ENCODE measurements around the gene KATNAL1. TPM values are rescaled to one million over a fixed set of nuclear protein-coding genes. Genes with fewer than 3 reads are reported as not detected.

KATNAL1 gene
- total RNA-seq, 5 donors from 2014 or later (not counting 1 experiment from before 2014, with no cell fraction given) = 4.0 to 13.8 (median 7.3) TPM

GRCh38 chr13:30337061-30337610 is 29.8 kb upstream of the KATNAL1 start:
- no peaks in the 10 kb centered on the region for H3K9me3 ChIP-seq
- Mint-ChIP-seq H3K4me1 (peaks cover 14 to 27% (median 23%) of the 10 kb centered on the region in 3 donors), H3K27me3 (no peaks in the 10 kb centered on the region), H3K4me3 (no peak overlapping the region), H3K27ac (no peak overlapping the region), H3K9me3 (no peaks in the 10 kb centered on the region), H3K36me3 (peaks cover 23% of the 10 kb centered on the region)
- H3K4me3 ChIP-seq (ENCODE audit: control insufficient read depth in 1 of 2, extremely low read depth in 1 of 2, low read length in 1 of 2) = no peak overlapping the region
- peaks cover 0 to 14% of the 10 kb centered on the region in 2 experiments for H3K4me1 ChIP-seq (ENCODE audit: control insufficient read depth in 1 of 2, extremely low read depth in 1 of 2, insufficient read depth in 2 of 2, low read length in 2 of 2)
- ChIA-PET POLR2A (no interaction called here), CTCF (interaction anchor here in 1 of 2 donors (1.9 kb wide), 1 partner anchor 8 kb away, joined by 6 read pairs; no protein-coding TSS in a partner anchor)
- no peak overlapping the region for H3K27ac ChIP-seq (ENCODE audit: low read length)
- DNase-seq = no peak
- no peak for ATAC-seq (replicated peaks in 1 of 4)
- H3K36me3 ChIP-seq (ENCODE audit: control insufficient read depth in 2 of 2, extremely low read depth in 1 of 2, insufficient read depth in 1 of 2, low read length in 1 of 2) = no peaks in the 10 kb centered on the region
- H3K27me3 ChIP-seq (replicated peaks in 1 of 2; ENCODE audit: control insufficient read depth in 2 of 2, extremely low read depth in 1 of 2, insufficient read depth in 2 of 2, low read length in 1 of 2) = peaks cover 0 to 3% of the 10 kb centered on the region in 2 experiments
- 100% methylated on average over 2 of the region's 6 CpGs for WGBS (ENCODE audit: insufficient coverage)

- Mint-ChIP-seq H3K27me3 (no peaks in the 10 kb centered on the region), H3K4me3 (no peak overlapping the region), H3K9me3 (no peaks in the 10 kb centered on the region), H3K36me3 (peaks cover 13% of the 10 kb centered on the region), H3K27ac (no peak overlapping the region), H3K4me1 (peaks cover 12 to 29% (median 27%) of the 10 kb centered on the region in 3 donors)
- DNase-seq (peak in 3 of 35 experiments; percentile 13 to 63 (median 31)), ATAC-seq (replicated peaks in 1 of 4) (peak in 1 of 4 experiments; percentile 46)
- H3K4me1 ChIP-seq (ENCODE audit: control insufficient read depth in 1 of 2, extremely low read depth in 1 of 2, insufficient read depth in 2 of 2, low read length in 2 of 2) = peaks cover 0 to 14% of the 10 kb centered on the region in 2 experiments
- 84% methylated on average over 13 of the region's 13 CpGs for WGBS (ENCODE audit: insufficient coverage)
- H3K36me3 ChIP-seq (ENCODE audit: control insufficient read depth in 2 of 2, extremely low read depth in 1 of 2, insufficient read depth in 1 of 2, low read length in 1 of 2) = no peaks in the 10 kb centered on the region
- no peak overlapping the region for H3K4me3 ChIP-seq (ENCODE audit: control insufficient read depth in 1 of 2, extremely low read depth in 1 of 2, low read length in 1 of 2)
- POLR2A ChIA-PET = no interaction called here
- CTCF ChIA-PET = interaction anchor here (0.6 to 1.9 kb wide), 4 partner anchors 11 to 60 kb away, joined by 3 to 9 read pairs (median 5); no protein-coding TSS in a partner anchor
- H3K27ac ChIP-seq (ENCODE audit: low read length) = no peak overlapping the region
- H3K9me3 ChIP-seq = no peaks in the 10 kb centered on the region
- H3K27me3 ChIP-seq (replicated peaks in 1 of 2; ENCODE audit: control insufficient read depth in 2 of 2, extremely low read depth in 1 of 2, insufficient read depth in 2 of 2, low read length in 1 of 2) = peaks cover 0 to 3% of the 10 kb centered on the region in 2 experiments
Measured at GRCh38 chr13:30334663-30335386, 27.5 kb upstream of the KATNAL1 start.

- Histone ChIP-seq H3K9me3 (no peaks in the 10 kb centered on the region), H3K27ac (ENCODE audit: low read length) (no peak overlapping the region), H3K36me3 (ENCODE audit: control insufficient read depth in 2 of 2, extremely low read depth in 1 of 2, insufficient read depth in 1 of 2, low read length in 1 of 2) (no peaks in the 10 kb centered on the region), H3K4me3 (ENCODE audit: control insufficient read depth in 1 of 2, extremely low read depth in 1 of 2, low read length in 1 of 2) (no peak overlapping the region), H3K27me3 (replicated peaks in 1 of 2; ENCODE audit: control insufficient read depth in 2 of 2, extremely low read depth in 1 of 2, insufficient read depth in 2 of 2, low read length in 1 of 2) (peaks cover 0 to 3% of the 10 kb centered on the region in 2 experiments), H3K4me1 (ENCODE audit: control insufficient read depth in 1 of 2, extremely low read depth in 1 of 2, insufficient read depth in 2 of 2, low read length in 2 of 2) (peaks cover 0 to 14% of the 10 kb centered on the region in 2 experiments)
- ChIA-PET POLR2A (no interaction called here), CTCF (interaction anchor here in 1 of 2 donors (1.0 kb wide), 1 partner anchor 103 kb away, joined by 3 read pairs; no protein-coding TSS in a partner anchor)
- Mint-ChIP-seq H3K36me3 (peaks cover 4% of the 10 kb centered on the region), H3K9me3 (no peaks in the 10 kb centered on the region), H3K27ac (no peak overlapping the region), H3K4me3 (no peak overlapping the region), H3K4me1 (peaks cover 17 to 33% (median 28%) of the 10 kb centered on the region in 3 donors), H3K27me3 (no peaks in the 10 kb centered on the region)
- DNase-seq (no peak), ATAC-seq (replicated peaks in 1 of 4) (no peak)
- no CpG with 5 or more reads among the region's 3 CpGs for WGBS (ENCODE audit: insufficient coverage)
Measured at GRCh38 chr13:30333616-30334015, 26.3 kb upstream of the KATNAL1 start.

- Mint-ChIP-seq H3K27ac (no peak overlapping the region), H3K4me3 (no peak overlapping the region), H3K27me3 (no peaks in the 10 kb centered on the region), H3K4me1 (peaks cover 13 to 26% (median 21%) of the 10 kb centered on the region in 3 donors), H3K36me3 (peaks cover 2% of the 10 kb centered on the region), H3K9me3 (no peaks in the 10 kb centered on the region)
- ChIA-PET CTCF (interaction anchor here in 1 of 2 donors (0.5 to 1.0 kb wide), 2 partner anchors 104 to 123 kb away, joined by 3 to 6 read pairs; no protein-coding TSS in a partner anchor), POLR2A (no interaction called here)
- Histone ChIP-seq H3K27ac (ENCODE audit: low read length) (no peak overlapping the region), H3K4me3 (ENCODE audit: control insufficient read depth in 1 of 2, extremely low read depth in 1 of 2, low read length in 1 of 2) (no peak overlapping the region), H3K27me3 (replicated peaks in 1 of 2; ENCODE audit: control insufficient read depth in 2 of 2, extremely low read depth in 1 of 2, insufficient read depth in 2 of 2, low read length in 1 of 2) (peaks cover 0 to 3% of the 10 kb centered on the region in 2 experiments), H3K36me3 (ENCODE audit: control insufficient read depth in 2 of 2, extremely low read depth in 1 of 2, insufficient read depth in 1 of 2, low read length in 1 of 2) (no peaks in the 10 kb centered on the region), H3K4me1 (ENCODE audit: control insufficient read depth in 1 of 2, extremely low read depth in 1 of 2, insufficient read depth in 2 of 2, low read length in 2 of 2) (peaks cover 0 to 14% of the 10 kb centered on the region in 2 experiments), H3K9me3 (no peaks in the 10 kb centered on the region)
- no peak for DNase-seq
- WGBS (ENCODE audit: insufficient coverage) = 80% methylated on average over 1 of the region's 4 CpGs
- no peak for ATAC-seq (replicated peaks in 1 of 4)
Measured at GRCh38 chr13:30332456-30333143, 25.2 kb upstream of the KATNAL1 start.

GRCh38 chr13:30331331-30331771 is 24.0 kb upstream of the KATNAL1 start:
- ATAC-seq (replicated peaks in 1 of 4) (no peak), DNase-seq (no peak)
- WGBS (ENCODE audit: insufficient coverage) = 89% methylated on average over 5 of the region's 5 CpGs
- peaks cover 9 to 18% (median 13%) of the 10 kb centered on the region in 3 donors for H3K4me1 Mint-ChIP-seq
- H3K9me3 Mint-ChIP-seq = no peaks in the 10 kb centered on the region
- Histone ChIP-seq H3K4me1 (ENCODE audit: control insufficient read depth in 1 of 2, extremely low read depth in 1 of 2, insufficient read depth in 2 of 2, low read length in 2 of 2) (peaks cover 0 to 11% of the 10 kb centered on the region in 2 experiments), H3K27ac (ENCODE audit: low read length) (no peak overlapping the region), H3K4me3 (ENCODE audit: control insufficient read depth in 1 of 2, extremely low read depth in 1 of 2, low read length in 1 of 2) (no peak overlapping the region), H3K9me3 (no peaks in the 10 kb centered on the region), H3K36me3 (ENCODE audit: control insufficient read depth in 2 of 2, extremely low read depth in 1 of 2, insufficient read depth in 1 of 2, low read length in 1 of 2) (no peaks in the 10 kb centered on the region), H3K27me3 (replicated peaks in 1 of 2; ENCODE audit: control insufficient read depth in 2 of 2, extremely low read depth in 1 of 2, insufficient read depth in 2 of 2, low read length in 1 of 2) (peaks cover 0 to 3% of the 10 kb centered on the region in 2 experiments)
- no peak overlapping the region for H3K27ac Mint-ChIP-seq
- ChIA-PET CTCF (no interaction called here), POLR2A (interaction anchor here in 1 of 2 donors (0.6 kb wide), 1 partner anchor 31 kb away, joined by 4 read pairs; no protein-coding TSS in a partner anchor)
- H3K27me3 Mint-ChIP-seq = no peaks in the 10 kb centered on the region
- H3K36me3 Mint-ChIP-seq = no peaks in the 10 kb centered on the region
- no peak overlapping the region for H3K4me3 Mint-ChIP-seq

GRCh38 chr13:30329009-30329585 is 21.7 kb upstream of the KATNAL1 start:
- ChIA-PET CTCF (no interaction called here), POLR2A (no interaction called here)
- H3K9me3 Mint-ChIP-seq = no peaks in the 10 kb centered on the region
- Histone ChIP-seq H3K27me3 (replicated peaks in 1 of 2; ENCODE audit: control insufficient read depth in 2 of 2, extremely low read depth in 1 of 2, insufficient read depth in 2 of 2, low read length in 1 of 2) (no peaks in the 10 kb centered on the region), H3K4me1 (ENCODE audit: control insufficient read depth in 1 of 2, extremely low read depth in 1 of 2, insufficient read depth in 2 of 2, low read length in 2 of 2) (no peaks in the 10 kb centered on the region), H3K27ac (ENCODE audit: low read length) (no peak overlapping the region), H3K36me3 (ENCODE audit: control insufficient read depth in 2 of 2, extremely low read depth in 1 of 2, insufficient read depth in 1 of 2, low read length in 1 of 2) (no peaks in the 10 kb centered on the region), H3K9me3 (no peaks in the 10 kb centered on the region), H3K4me3 (ENCODE audit: control insufficient read depth in 1 of 2, extremely low read depth in 1 of 2, low read length in 1 of 2) (no peak overlapping the region)
- DNase-seq (no peak), ATAC-seq (replicated peaks in 1 of 4) (no peak)
- WGBS (ENCODE audit: insufficient coverage) = 100% methylated on average over 2 of the region's 2 CpGs
- H3K4me3 Mint-ChIP-seq = no peak overlapping the region
- no peaks in the 10 kb centered on the region for H3K36me3 Mint-ChIP-seq
- no peak overlapping the region for H3K27ac Mint-ChIP-seq
- peaks cover 4 to 17% (median 4%) of the 10 kb centered on the region in 3 donors for H3K4me1 Mint-ChIP-seq
- no peaks in the 10 kb centered on the region for H3K27me3 Mint-ChIP-seq

Data from T-cell (primary cell).